SK-MEL-5 (cell line): Measurements from ENCODE around the gene TSEN2. TPM values are rescaled to one million over a fixed set of nuclear protein-coding genes. Genes with fewer than 3 reads are reported as not detected.
A peak's percentile ranks its signal among the peaks of the same experiment; 100 is the strongest.

Source experiments
- DNase-seq: peaks from one replicate; pipeline ENCODE4 v3.0.0-alpha.2; 2016; ENCODE audit warnings: low read depth, low spot score
- in situ Hi-C: cut with HindIII; loops from 2 replicates; pipeline ENCODE4 v1.10.0; 2016; ENCODE audit warnings: low sequenced_read_pairs, high pct_unique_total_duplicates, low pct_unique_long_range_greater_than_20kb
- total RNA-seq: library from RNA; depleted of rRNA; stranded (reverse); fragments of >200 nt; shearing (Covaris generic); gene quantifications from 2 replicates; pipeline ENCODE4 v1.2.3, GENCODE V29; 2014

Gene TSEN2
- total RNA-seq, 1 experiment from 2014 or later, result 25.6 TPM

- in situ Hi-C loops, result no loop called here
Observed at GRCh38 chr3:12558706-12559105, 74.4 kb downstream of the TSEN2 start.

GRCh38 chr3:12559520-12559919 is 75.2 kb downstream of the TSEN2 start:
- in situ Hi-C loops, result no loop called here
- DNase-seq, result no peak

More at GRCh38 chr3:12558706-12559105, 74.4 kb downstream of the TSEN2 start:
- no peak for DNase-seq

GRCh38 chr3:12560505-12561190 is 76.4 kb downstream of the TSEN2 start:
- no peak for DNase-seq
- in situ Hi-C loops, result no loop called here

GRCh38 chr3:12561397-12561796 is 77.1 kb downstream of the TSEN2 start:
- in situ Hi-C loops, result no loop called here
- no peak for DNase-seq

GRCh38 chr3:12562451-12562850 is 78.2 kb downstream of the TSEN2 start:
- in situ Hi-C loops, result no loop called here

GRCh38 chr3:12566976-12567375 is 82.7 kb downstream of the TSEN2 start:
- DNase-seq, result no peak
- in situ Hi-C loops, result no loop called here

More at GRCh38 chr3:12562451-12562850, 78.2 kb downstream of the TSEN2 start:
- DNase-seq, result no peak

- in situ Hi-C loops, result no loop called here
- no peak for DNase-seq
Observed at GRCh38 chr3:12568747-12569146, 84.5 kb downstream of the TSEN2 start.

- in situ Hi-C loops, result no loop called here
- no peak for DNase-seq
Observed at GRCh38 chr3:12569836-12570235, 85.6 kb downstream of the TSEN2 start.

- DNase-seq, result no peak
- in situ Hi-C loops, result no loop called here
Observed at GRCh38 chr3:12571986-12572385, 87.7 kb downstream of the TSEN2 start.

GRCh38 chr3:12574131-12574530 is 89.9 kb downstream of the TSEN2 start:
- in situ Hi-C loops, result no loop called here
- no peak for DNase-seq

GRCh38 chr3:12574661-12575060 is 90.4 kb downstream of the TSEN2 start:
- in situ Hi-C loops, result no loop called here
- peak; percentile 63 for DNase-seq

GRCh38 chr3:12577379-12577778 is 93.1 kb downstream of the TSEN2 start:
- in situ Hi-C loops, result no loop called here
- DNase-seq, result no peak

- in situ Hi-C loops, result no loop called here
- DNase-seq, result no peak
Observed at GRCh38 chr3:12578742-12579141, 94.5 kb downstream of the TSEN2 start.

GRCh38 chr3:12579456-12579855 is 95.2 kb downstream of the TSEN2 start:
- no peak for DNase-seq
- in situ Hi-C loops, result no loop called here

GRCh38 chr3:12579905-12580304 is 95.6 kb downstream of the TSEN2 start:
- DNase-seq, result no peak
- in situ Hi-C loops, result no loop called here

- in situ Hi-C loops, result no loop called here
Observed at GRCh38 chr3:12582730-12583129, 98.5 kb downstream of the TSEN2 start.

More at GRCh38 chr3:12582730-12583129, 98.5 kb downstream of the TSEN2 start:
- DNase-seq, result no peak
